GM12891 (cell line): ENCODE results near the gene ZSWIM7.

Experiments
- DNase-seq: peaks from one replicate; pipeline ENCODE4 v3.0.0; 2011; ENCODE audit warnings: low spot score; ENCODE audit not compliant: insufficient read length
- FAIRE-seq: peaks from 2 replicates; lab custom pipeline; 2011; peaks lifted over from hg19 to GRCh38; lab: Jason Lieb, UNC
- PAX5 ChIP-seq: IDR thresholded peaks from 2 replicates; pipeline ENCODE4 v1.6.1; 2011; ENCODE audit warnings: low read length, moderate library complexity, mild to moderate bottlenecking; ENCODE audit not compliant: insufficient read depth, severe bottlenecking
- POLR2A ChIP-seq: IDR thresholded peaks from 2 replicates; pipeline ENCODE4 v1.6.1; 2011; ENCODE audit warnings: low read depth, low read length, control low read depth
- POLR2AphosphoS5 ChIP-seq: IDR thresholded peaks from 2 replicates; pipeline ENCODE4 v1.6.1; 2011; ENCODE audit warnings: low read depth, low read length, control low read depth
- POU2F2 ChIP-seq: IDR thresholded peaks from 2 replicates; pipeline ENCODE4 v1.6.1; 2011; ENCODE audit warnings: low read depth, mild to moderate bottlenecking, control low read depth, low read length, moderate library complexity
- SPI1 ChIP-seq: IDR thresholded peaks from 2 replicates; pipeline ENCODE4 v1.6.1; 2011; ENCODE audit warnings: low read depth, low read length, control low read depth
- TAF1 ChIP-seq: IDR thresholded peaks from 2 replicates; pipeline ENCODE4 v1.6.1; 2011; ENCODE audit warnings: low read depth, low read length, control low read depth

Gene ZSWIM7

DNA sequence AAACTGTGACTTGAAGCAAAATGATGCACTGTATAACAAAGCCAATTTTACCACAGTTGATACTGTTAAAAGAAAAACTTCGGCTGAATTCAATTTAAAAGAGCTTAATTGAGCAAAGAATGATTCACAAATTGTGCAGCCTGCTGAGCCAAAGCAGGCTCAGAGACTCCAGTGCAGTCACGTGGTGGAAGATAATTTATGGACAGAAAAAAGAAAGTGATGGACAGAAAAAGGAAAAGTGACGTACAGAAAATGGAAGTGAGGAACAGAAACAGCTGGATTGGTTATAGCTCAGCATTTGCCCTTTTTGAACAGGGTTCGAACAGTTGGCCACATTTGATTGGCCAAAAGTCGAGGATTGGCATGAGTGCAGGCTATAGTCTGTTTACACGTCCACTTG lies 25.7 kb downstream of the ZSWIM7 start:
- DNase-seq, result no peak
- FAIRE-seq, result no peak
- TF ChIP-seq TAF1 (no peak), SPI1 (no peak), POU2F2 (no peak), PAX5 (no peak), POLR2AphosphoS5 (no peak), POLR2A (no peak)

DNA sequence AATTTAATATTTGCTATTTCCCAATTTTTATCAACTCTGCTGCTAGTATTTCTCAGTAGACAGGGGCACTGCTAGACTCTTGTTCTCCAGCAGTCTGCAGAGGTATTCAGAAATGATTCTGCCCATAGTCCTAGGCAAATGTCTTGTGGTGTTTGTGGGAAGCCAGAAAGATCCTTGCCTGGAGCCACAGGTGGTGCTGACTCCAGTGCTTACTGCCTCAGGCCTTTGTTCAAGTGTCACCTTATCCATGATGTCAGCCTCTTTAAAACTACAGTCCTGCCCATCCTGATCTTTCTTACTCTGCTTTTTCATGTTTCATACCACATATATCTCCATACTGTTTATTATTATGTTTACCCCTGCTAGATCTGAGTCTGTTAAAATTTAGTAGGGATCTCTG lies 26.5 kb downstream of the ZSWIM7 start:
- DNase-seq (no peak), FAIRE-seq (no peak)
- no peak for TF ChIP-seq POLR2AphosphoS5
- no peak for TF ChIP-seq POU2F2
- TF ChIP-seq PAX5, result no peak
- TF ChIP-seq SPI1, result no peak
- no peak for TF ChIP-seq POLR2A
- no peak for TF ChIP-seq TAF1

DNA sequence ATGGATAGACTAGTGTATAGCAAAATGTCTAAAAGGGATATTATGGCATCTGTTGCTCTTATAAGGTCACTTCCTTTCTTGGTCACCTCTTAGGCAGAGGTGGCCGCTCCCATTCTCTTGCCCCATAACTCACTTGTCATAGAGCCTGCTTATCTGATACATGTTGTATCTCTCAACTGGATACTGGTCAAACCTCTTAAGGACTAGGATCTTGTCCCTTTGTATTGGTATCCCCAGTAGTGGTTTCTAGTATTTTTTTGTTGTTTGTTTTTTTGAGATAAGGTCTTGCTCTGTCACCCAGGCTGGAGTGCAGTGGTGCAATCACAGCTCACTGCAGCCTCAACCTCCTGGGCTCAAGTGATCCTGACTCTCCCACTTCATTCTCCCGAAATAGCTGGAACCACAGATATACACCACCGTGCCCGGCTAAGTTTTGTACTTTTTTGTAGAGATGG lies 27.0 kb downstream of the ZSWIM7 start:
- FAIRE-seq (no peak), DNase-seq (no peak)
- no peak for TF ChIP-seq PAX5
- TF ChIP-seq POU2F2, result no peak
- TF ChIP-seq POLR2AphosphoS5, result no peak
- no peak for TF ChIP-seq SPI1
- no peak for TF ChIP-seq TAF1
- no peak for TF ChIP-seq POLR2A

DNA sequence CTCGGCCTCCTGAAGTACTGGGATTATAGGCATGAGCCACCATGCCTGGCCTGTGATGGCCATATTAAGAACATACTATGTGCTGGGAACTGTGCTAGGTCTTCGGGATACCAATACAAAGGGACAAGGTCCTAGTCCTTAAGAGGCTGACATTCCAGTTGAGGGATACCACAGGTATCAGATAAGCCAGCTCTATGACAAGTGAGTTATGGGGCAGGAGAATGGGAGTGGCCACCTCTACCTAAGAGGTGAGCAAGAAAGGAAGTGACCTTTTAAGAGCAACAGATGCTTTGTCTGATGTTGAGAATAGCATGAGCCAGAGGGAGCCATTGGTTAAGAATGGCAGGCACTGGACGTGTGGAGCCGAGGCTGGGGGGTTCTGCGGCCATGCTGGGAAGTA lies 27.6 kb downstream of the ZSWIM7 start:
- TF ChIP-seq POLR2AphosphoS5 (no peak), POU2F2 (no peak), TAF1 (no peak), POLR2A (no peak), SPI1 (no peak), PAX5 (no peak)
- FAIRE-seq (no peak), DNase-seq (no peak)

DNA sequence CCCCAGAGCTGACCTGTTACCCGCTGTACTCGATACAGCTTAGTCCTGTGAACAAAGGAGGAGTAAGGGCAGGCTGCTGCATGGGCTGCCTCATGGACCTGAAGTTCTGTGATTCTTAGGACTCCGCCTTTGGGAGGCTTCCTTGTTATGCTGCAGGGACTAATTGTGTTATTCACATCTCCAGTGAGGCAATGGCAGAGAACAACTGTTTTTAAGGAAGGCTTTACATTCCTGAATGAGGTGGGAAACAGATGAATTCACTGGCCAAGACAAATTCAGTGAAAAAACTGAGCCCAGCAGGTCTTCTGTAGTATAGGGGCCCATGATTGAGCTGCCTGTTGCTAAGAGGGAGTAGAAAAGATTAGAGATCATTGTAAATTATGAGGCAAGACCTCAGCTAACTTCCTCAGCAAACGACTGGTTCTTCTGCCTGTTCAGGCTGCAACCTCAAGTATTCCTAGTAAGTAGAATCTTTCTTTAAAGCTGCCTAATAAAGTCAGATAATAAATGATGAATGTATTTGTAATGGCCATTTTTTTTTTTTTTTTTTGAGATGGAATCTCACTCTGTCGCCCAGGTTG lies 28.3 kb downstream of the ZSWIM7 start:
- no peak for TF ChIP-seq POU2F2
- no peak for TF ChIP-seq TAF1
- TF ChIP-seq POLR2AphosphoS5, result no peak
- TF ChIP-seq SPI1, result no peak
- TF ChIP-seq POLR2A, result no peak
- no peak for TF ChIP-seq PAX5
- no peak for DNase-seq
- FAIRE-seq, result no peak

DNA sequence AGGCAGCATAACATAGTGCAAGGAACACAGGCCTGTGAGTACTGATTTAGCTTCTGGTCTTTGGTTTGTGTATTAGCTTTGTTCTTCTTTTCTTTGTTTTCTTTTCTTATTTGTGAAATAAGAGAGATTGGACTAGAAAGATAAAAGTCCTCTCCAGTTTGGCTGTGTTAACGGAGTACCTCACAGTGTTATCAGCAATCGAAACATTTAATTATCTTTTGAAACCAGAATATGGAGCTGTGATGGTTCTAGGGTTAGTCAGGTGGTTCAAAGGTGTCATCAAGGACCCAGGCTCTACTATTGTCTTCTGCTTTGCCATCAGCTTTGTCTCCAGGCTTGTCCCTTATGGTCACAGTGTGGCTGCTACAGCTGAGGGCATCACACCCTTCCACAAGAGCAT lies 29.0 kb downstream of the ZSWIM7 start:
- no peak for DNase-seq
- no peak for FAIRE-seq
- TF ChIP-seq PAX5 (no peak), SPI1 (no peak), POLR2AphosphoS5 (no peak), POLR2A (no peak)

DNA sequence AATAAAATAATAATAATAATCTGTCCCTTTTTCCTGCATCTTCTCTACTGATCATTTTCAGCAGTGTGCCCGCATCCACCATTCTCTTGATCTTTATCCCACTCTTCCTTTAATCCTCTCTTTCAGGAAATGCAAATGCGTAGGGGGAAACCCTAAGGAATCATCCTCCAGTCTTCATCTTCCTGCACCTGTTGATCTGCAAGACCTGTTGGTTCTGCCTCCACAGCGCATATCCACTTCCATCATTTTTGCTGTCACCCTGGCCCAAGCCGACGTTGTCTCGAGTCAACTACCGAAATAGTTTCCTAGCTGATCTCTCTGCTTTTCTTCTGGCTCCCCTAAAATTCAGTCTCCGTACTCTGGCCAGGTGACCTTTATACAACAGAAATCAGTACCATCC lies 30.0 kb downstream of the ZSWIM7 start:
- FAIRE-seq, result no peak
- TF ChIP-seq TAF1 (no peak), POLR2A (no peak), POLR2AphosphoS5 (no peak), SPI1 (no peak), PAX5 (no peak), POU2F2 (no peak)

DNA sequence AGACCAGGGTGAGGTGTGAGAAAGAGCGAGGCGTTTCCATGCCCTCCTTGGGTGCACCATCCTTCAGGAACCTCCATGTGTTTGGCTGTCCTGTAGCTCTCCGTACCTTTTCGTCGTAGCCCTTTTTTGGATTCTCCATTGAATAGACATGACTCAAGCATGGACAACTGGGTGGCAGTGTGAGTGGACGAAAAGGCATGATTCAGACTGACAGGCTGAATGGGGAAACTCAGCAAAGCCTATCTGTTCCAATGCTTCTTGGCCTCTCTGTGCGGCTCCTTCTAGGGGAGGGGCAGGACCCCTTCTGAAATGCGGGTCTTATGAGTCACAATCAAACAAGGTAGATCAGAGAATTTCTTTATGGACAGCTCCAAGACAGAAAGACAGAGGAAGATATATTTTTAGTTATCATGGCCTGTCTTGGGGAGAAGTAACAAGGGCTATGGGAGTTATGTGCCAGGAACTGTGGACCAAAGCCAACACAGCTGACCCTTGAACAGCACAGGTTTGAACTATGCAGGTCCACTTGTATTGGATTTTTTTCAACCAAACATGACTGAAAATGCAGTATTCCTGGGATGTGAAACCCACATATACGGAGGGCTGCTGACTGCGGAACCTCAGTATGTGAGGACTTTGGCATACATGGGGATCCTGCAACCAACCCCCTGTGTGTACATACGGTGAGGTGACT lies 31.7 kb downstream of the ZSWIM7 start:
- TF ChIP-seq POLR2AphosphoS5, result no peak
- TF ChIP-seq POU2F2, result no peak
- TF ChIP-seq SPI1, result no peak
- no peak for TF ChIP-seq PAX5
- no peak for TF ChIP-seq TAF1
- no peak for TF ChIP-seq POLR2A
- FAIRE-seq (no peak), DNase-seq (no peak)

More for the DNA sequence above, 30.0 kb downstream of the ZSWIM7 start:
- no peak for DNase-seq

DNA sequence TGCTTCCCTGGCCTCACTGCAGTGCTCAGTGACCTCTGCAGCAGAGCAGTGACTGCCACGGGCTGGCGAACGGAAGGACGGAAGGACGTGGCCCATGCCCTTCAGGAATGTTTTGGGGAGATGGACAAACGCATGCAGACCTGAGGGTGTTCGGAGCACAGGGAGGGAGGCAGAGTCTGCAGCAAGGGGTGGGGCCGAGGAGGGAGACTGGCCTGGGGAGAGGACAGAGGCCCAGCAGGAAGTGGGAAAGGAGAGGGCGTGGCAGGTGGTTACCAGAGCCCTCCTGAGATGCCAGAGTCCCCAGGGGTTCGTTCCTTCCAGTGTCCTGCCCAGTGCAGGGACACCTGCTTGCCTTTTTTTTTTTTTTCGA lies 32.6 kb downstream of the ZSWIM7 start:
- no peak for TF ChIP-seq POU2F2
- TF ChIP-seq SPI1, result peak; percentile 13; the same call in 1 of the 2 replicates
- DNase-seq (no peak), FAIRE-seq (no peak)

DNA sequence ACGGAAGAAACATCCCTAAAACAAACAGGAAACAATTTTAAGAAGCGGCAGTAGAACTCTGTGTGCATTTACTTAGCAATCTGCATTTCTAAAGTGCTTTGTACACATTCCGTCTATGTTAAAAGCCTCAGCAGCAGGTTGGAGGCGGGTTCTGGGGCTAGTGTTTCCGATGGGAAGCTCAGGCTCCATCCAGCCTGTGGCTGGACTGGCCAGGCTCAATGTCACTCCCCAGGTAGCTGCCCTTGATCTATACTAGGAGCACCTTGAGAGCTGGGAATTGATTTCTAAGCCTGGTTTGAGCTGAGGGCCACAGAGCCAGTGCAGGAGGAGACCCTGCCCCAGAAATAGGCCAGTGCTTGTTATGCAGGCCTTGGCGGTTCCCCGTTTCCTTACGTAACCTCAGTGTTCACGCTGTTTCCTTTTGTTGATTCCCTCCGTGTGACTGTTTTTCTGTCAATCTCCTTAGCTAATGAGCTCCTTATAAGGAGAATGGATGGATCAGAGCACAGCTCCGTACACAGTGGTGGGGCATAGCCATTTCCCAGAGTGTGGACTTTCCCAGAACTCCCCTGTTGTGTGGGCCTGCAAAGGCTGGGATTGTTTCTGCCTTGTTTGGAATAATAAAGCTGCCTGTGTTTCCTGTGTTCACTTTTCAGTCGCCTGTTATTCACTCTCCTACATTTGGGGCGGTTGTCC lies 33.2 kb downstream of the ZSWIM7 start:
- TF ChIP-seq POLR2AphosphoS5 (no peak), PAX5 (no peak), SPI1 (no peak), POLR2A (no peak), POU2F2 (no peak), TAF1 (no peak)
- FAIRE-seq, result peak; percentile 41
- no peak for DNase-seq
